GF-D8 (cell line): Measurements from ENCODE around the gene CDC26.
"Not testable (repeated sequence)": the region's sequence is repeated elsewhere in the genome, so short reads cannot be mapped to it uniquely, and the experiment has no call there.

Source experiments
- DNase-seq: peaks from one replicate; lab custom pipeline; 2025; lab: John Stamatoyannopoulos, UW

CDC26 gene

DNA sequence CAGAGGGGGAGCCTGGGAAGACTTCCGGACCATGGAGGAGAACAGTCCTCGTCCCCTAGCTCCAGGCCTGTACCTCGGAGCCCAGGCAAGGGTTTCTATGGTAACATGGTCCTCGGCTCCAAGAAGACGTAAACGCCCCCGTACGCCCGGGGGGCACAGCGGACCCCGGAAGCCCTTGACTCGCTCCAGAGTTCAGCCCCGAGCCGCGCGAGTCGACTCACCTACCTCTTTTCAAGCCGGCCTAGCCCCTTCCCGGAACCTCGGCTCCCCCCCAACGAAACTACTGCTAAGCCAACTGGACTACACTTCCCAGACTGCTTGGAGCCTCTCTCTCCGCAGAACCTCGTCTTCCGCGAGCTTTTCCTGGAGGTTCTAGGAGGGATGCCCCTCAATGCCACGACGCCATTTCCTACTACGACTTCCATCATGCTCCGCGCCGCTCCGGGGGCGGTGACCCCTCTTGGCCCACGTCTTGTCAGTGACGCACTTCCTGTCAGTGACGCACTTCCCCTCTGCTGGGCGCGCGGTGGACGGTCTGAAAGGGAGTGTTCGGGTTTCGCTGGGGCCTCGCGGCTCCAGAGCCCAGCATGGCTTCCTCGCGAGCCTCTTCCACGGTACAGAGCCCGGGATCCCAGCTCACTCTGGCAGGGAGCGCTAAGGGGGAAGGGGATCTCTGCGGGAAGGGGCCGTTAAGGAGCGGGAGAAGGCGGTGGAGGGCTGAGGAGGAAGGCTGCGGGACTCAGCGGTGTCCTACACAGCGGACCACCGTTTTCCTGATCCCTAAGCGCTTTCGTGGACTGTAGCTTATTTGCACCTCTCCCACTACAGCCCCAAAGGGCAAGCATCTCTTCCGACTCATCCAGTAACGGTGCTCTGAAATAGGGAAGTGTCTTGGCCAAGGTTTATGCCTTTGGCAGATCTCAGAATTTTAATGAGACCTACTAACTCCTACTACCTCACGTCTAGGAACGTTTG is at the start of gene CDC26, which contains the start of gene PRPF4:
Gene CDC26, minus strand, starts transcription at position 416 of the 975 bp plus-strand sequence. CDS start 3,065 bp downstream, outside the sequence.
Gene PRPF4, plus strand, starts transcription at position 502 of the 975 bp plus-strand sequence. Its CDS starts 86 bp downstream, at position 588.
- peak; percentile 93 for DNase-seq

- DNase-seq, result no peak
These were observed 47.3 kb upstream of the CDC26 start for GRCh38 chr9:113322671-113323070.

GRCh38 chr9:113320051-113320450 is 44.7 kb upstream of the CDC26 start:
- no peak for DNase-seq

- DNase-seq, result no peak
These were observed 43.7 kb upstream of the CDC26 start for GRCh38 chr9:113319054-113319453.

GRCh38 chr9:113317777-113318176 is 42.4 kb upstream of the CDC26 start:
- DNase-seq, result no peak

DNA sequence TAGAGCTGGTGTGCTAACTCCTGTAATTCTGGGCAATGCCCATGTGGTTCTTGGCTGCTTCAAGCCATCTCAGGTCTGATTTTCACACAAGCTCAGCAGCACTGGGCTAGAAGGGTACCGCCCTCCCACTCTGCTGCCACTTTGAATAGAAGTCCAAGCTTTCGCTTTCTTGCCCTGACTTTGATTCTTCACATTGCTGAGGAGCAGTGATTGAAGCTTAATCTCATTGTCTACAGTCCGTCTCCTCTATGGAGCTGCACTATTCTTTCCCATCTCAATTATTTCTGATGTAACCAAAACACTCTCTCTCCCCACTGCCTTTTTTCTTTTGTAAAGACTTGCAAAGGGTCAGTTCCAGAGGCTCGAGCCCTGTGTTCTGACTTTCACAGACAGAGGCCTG is 40.7 kb upstream of the CDC26 start:
- DNase-seq, result no peak

- no peak for DNase-seq
These were observed 39.9 kb upstream of the CDC26 start for GRCh38 chr9:113315231-113315630.

DNA sequence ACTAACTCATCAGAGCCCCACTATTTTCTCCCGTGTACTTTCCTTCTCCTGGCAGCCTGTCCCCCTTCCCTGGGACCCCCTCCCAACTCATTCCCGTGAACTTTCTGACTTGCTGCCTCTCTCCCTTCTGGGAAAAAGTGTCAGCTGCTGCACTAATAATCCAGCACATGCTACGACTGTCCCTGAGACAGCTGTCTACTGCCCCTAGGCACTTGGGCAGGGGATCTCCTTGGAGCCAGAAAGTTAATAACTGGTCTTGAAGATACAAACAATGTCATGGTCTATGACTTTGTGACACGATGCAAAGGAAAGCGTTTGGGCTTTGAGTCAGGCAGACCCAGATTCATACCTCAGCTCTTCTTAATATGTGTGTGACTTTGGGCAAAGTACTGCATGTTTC is 37.9 kb upstream of the CDC26 start:
- DNase-seq, result no peak

GRCh38 chr9:113311961-113312360 is 36.6 kb upstream of the CDC26 start:
- DNase-seq, result no peak

DNA sequence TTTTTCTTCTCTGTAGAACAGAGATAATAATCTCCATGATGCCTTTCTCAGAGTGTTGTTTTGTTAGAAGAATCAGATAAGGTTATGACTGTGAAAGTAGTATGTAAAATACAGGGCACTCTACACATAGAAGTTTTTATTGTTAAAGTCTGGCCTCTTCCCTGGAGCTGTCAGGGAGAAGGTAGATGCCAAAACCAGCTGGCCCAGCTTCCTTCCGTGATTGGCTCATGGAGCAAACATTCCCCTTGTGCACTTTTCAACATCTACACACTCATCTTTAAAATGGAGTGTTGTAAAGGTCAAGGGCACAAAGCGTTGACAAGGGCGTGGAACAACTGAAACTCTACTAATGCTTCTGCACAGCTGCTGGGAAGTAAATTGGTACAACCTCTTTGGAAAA is 35.2 kb upstream of the CDC26 start:
- DNase-seq, result no peak

DNA sequence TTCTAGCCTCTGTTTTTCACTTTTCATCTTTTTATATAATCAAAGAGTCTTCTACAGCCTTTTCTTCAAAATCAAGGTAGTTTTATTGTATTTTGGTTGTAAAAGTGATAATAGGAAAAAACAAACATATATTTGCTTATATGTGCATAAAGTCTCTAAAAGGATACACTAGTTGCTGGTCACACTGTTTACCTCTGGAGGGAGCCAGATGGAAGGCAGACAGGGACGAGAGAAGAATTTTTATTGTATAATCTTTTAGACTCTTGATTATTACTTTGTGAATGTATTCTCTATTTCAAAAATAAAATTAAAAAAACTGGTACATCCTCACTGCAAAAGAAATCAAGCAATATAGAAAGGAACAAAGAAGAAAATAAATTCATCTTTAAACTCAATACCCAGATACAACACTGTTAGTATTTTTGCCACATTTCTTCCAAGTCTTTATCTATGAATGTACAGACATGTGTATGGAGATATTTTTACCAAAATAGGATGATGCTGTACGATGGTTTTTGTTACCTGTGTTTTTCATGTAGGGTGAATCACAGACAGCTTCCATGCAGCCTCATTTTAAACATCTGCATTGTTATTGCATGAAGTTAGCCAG is 33.9 kb upstream of the CDC26 start:
- DNase-seq, result peak; percentile 24

DNA sequence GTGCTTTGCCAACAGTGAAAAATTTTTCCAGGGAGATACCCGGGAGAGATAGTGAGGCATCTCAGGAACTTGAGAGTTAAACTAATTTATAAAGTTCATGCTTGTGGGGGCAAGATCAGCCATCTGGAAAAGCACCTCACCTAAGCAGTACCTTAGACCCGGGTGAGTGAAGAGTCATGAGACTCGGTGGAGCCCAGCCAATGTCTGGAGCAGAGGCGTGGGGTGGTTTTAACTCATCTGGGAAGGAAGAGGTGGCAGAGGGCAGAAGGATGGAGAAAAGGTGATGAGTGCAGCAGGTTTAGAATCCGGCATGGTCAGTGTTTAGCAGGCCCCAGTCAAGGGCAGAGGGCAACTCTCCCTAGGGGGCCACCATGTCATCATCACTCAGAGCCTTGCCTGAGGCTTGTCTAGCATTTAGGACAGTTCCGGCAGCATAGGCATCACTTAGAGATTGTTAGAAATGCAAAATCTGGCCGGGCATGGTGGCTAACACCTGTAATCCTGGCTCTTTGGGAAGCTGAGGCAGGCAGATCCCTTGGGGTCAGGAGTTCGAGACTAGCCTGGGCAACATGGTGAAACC is 32.1 kb upstream of the CDC26 start:
- no peak for DNase-seq

DNA sequence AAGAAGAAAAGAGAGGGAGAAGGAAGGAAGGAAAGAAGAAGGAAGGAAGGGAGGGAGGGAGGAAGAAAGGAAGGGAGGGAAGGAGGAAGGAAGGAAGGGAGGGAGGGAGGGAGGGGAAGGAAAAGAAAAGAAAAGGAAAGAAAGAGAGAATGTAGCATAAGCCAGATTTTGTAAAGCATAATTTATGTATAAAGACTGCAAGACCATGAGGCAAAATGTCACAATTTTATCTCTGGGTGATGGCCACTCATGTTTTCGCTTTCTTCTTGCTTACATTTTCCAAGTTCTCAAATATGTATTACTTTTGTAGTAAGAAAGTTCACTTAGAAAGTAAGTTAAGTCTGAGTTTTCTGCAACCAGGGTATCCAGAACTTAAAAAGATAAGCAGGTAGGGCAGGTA is 31.2 kb upstream of the CDC26 start:
- no peak for DNase-seq

- no peak for DNase-seq
These were observed 27.5 kb upstream of the CDC26 start, which contains the start of gene RNF183 for GRCh38 chr9:113302792-113303418. RNF183 (minus strand) TSS chr9:113303376; CDS start chr9:113298184, 5,192 bp downstream.

DNA sequence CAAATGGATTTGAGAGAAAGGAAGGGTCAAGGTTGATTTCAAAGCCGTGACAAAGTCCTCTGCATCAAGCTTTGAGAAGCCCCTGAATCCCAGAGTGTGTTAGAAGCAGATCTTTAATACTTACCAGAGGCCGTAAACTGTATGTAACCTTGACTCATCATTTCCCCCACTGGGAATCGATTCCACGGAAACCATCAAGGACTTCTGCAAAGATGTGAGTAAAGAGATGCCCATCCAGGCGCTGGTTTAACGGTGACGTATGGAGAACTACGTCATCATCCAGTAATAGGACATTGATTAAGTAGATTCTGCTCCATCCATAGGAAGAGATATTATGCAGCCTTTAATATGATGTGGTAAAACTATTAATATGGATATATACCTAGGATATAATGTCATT is 26.2 kb upstream of the CDC26 start:
- DNase-seq, result no peak

GRCh38 chr9:113299800-113300292 is 24.5 kb upstream of the CDC26 start:
- no peak for DNase-seq

GRCh38 chr9:113298924-113299770 is 23.8 kb upstream of the CDC26 start:
- no peak for DNase-seq

DNA sequence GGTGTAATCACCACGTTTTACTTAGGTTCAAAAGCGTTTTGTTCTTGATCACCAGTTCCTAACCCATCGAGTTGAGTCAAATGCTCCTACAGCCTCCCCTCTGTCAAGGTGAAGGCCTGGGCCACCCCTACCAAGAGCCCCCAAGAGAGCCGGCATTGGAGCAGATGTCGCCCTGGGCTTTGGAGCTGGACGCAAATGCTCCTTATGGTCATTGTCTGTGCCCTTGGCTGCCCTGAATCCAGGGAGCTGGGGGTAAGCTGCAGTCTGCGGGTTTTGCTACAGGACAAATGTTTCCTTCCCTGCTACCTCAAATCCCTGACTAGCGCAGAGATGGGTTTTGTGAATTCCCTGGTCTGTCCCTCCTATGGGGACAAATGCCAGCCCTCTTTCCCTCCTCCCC is 22.9 kb upstream of the CDC26 start:
- DNase-seq, result no peak

DNA sequence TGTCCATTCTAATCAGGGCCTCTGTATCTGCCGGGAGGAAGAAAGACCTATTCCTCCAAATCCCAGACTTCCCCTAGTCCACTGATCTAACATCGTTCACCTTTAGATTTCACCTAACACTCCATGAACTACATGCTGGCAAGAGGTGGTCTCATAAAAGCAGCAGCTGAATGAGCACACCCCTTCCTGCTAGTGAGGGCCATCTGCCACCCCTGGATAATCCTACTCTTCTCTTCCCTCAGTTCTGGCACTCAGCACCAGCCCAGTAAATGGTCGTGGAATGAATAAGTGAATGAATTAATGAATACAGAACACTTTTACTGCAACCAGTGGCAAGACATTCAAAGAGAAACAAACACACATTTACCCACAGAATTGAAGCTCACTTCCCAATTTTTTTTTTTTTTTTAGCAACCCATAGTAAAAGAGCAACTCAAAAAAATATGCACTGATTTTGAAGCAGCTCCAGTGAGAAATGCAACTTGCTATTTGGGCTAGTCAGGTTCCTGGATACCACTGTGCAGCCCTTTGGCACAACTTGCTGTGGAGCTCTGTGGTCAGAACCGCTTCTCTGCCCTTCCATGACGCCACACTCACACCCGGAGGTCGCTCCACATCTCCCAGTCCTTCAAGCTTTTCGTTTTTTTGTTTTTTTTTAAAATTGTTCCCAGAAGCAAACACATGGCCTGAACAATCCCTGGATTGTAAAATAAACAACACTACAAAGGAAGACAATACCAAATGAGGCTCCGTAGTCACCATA is 21.6 kb upstream of the CDC26 start:
- no peak for DNase-seq

DNA sequence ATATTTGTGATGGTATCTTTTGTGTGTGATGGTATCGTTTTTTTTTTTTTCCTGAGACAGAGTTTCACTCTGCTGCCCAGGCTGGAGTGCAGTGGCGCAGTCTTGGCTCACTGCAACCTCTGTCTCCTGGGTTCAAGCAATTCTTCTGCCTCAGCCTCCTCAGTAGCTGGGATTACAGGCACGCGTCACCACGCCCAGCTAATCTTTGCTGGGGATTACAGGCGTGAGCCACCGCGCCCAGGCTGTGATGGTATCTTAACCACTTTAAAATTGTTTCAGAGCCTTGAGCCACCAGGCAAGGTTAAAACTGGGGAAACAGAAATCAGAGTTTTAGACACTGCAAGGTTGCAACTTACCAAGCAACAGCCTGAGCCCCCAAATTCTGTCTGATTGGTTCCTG is 20.9 kb upstream of the CDC26 start:
- not testable (repeated sequence) for DNase-seq
